Endodermal cell (in vitro differentiated cells): ENCODE results near the gene PTMA. TPM values are rescaled to one million over a fixed set of nuclear protein-coding genes. Genes with fewer than 3 reads are reported as not detected.

Experiments used
- DNase-seq: peaks from one replicate; pipeline ENCODE4 v3.0.0-alpha.2; 2017
- H3K27ac ChIP-seq: 2 replicates; pipeline ENCODE4 v1.5.1; 2013; ENCODE audit warnings: mild to moderate bottlenecking, low read depth, low read length, moderate library complexity
- H3K27me3 ChIP-seq: 2 replicates; pipeline ENCODE4 v1.6.1; 2013; ENCODE audit warnings: mild to moderate bottlenecking, low read length, moderate library complexity; ENCODE audit not compliant: insufficient read depth, control insufficient read depth, poor library complexity, severe bottlenecking
- H3K36me3 ChIP-seq: 2 replicates; pipeline ENCODE4 v1.7.0; 2013; ENCODE audit warnings: mild to moderate bottlenecking, low read length, moderate library complexity; ENCODE audit not compliant: control insufficient read depth, insufficient read depth
- H3K4me1 ChIP-seq: one replicate; pipeline ENCODE4 v1.7.0; 2013; ENCODE audit warnings: low read length; ENCODE audit not compliant: control insufficient read depth, insufficient read depth
- H3K4me3 ChIP-seq: 2 replicates; pipeline ENCODE4 v1.5.1; 2013; ENCODE audit warnings: mild to moderate bottlenecking, low read length, moderate library complexity
- H3K9ac ChIP-seq: 2 replicates; pipeline ENCODE4 v1.6.1; 2013; ENCODE audit warnings: mild to moderate bottlenecking, low read length, moderate library complexity; ENCODE audit not compliant: poor library complexity, severe bottlenecking; ENCODE audit errors: extremely low read depth
- H3K9me3 ChIP-seq: 2 replicates; pipeline ENCODE4 v1.6.1; 2013; ENCODE audit warnings: mild to moderate bottlenecking, low read length, moderate library complexity; ENCODE audit not compliant: control insufficient read depth
- H3K27ac Mint-ChIP-seq: 2 replicates; pipeline ENCODE4 v1.8.0; 2020; ENCODE audit warnings: mixed read lengths
- H3K27me3 Mint-ChIP-seq: 2 replicates; pipeline ENCODE4 v1.8.0; 2021; ENCODE audit warnings: mild to moderate bottlenecking, mixed read lengths; ENCODE audit not compliant: insufficient read depth
- H3K36me3 Mint-ChIP-seq: 2 replicates; pipeline ENCODE4 v1.8.0; 2020; ENCODE audit warnings: low read depth, mixed read lengths
- H3K4me1 Mint-ChIP-seq: 2 replicates; pipeline ENCODE4 v1.8.0; 2020; ENCODE audit warnings: mixed read lengths
- H3K4me3 Mint-ChIP-seq: 2 replicates; pipeline ENCODE4 v1.8.0; 2020; ENCODE audit warnings: mild to moderate bottlenecking, moderate library complexity, mixed read lengths
- H3K9me3 Mint-ChIP-seq: 2 replicates; pipeline ENCODE4 v1.8.0; 2020; ENCODE audit warnings: mild to moderate bottlenecking, mixed read lengths
- WGBS, 2 experiments: methylation state at CpG; one replicate each; pipeline versions ENCODE4 v1.1.5 to v1.1.7; 2013; ENCODE audit warnings: missing lambda C conversion rate in 2 of 2, mixed read lengths in 1 of 2; ENCODE audit not compliant: insufficient coverage in 1 of 2, insufficient read length in 1 of 2; 5-methylcytosine and 5-hydroxymethylcytosine counted together
- total RNA-seq, 2 donors: library from RNA; stranded (reverse); fragmentation: NEBNext Ultra II Directional in 1 of 2; extraction: Animal tissue kit (Norgen Biotek cat#: 25700) in 1 of 2; gene quantifications; 2 replicates in 1 of 2; 3 replicates in 1 of 2; pipeline ENCODE4 v1.2.1, GENCODE V29; 2021
- TF ChIP-seq, protein P1 (sequence below): fragments of 200-600 bp; sonication (generic); conservative IDR thresholded peaks from 2 replicates; pipeline ENCODE4 v1.5.0; 2021; ENCODE audit warnings: antibody characterized with exemption, mild to moderate bottlenecking

The PTMA gene
- total RNA-seq, 2 donors from 2014 or later: 1,233 to 1,450 TPM

DNA sequence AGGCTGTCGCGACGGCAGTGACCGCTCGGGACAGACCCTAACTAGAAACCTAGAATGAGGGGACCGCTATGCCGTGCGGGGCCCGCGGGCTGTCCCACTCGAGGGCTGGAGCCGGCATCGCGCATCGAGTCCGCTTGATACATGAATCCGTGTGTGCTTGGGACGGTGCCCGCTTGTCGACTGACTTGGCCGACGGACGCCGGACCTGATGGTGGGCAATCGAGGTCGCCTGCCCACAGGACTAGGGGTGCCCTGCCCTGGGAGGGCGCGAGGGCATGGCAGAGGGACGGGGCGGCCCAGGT, 749 bp upstream of the PTMA start:
- H3K9me3 ChIP-seq: no peaks in the 10 kb centered on the region
- peak; percentile 85 for DNase-seq
- TF ChIP-seq, protein P1, sequence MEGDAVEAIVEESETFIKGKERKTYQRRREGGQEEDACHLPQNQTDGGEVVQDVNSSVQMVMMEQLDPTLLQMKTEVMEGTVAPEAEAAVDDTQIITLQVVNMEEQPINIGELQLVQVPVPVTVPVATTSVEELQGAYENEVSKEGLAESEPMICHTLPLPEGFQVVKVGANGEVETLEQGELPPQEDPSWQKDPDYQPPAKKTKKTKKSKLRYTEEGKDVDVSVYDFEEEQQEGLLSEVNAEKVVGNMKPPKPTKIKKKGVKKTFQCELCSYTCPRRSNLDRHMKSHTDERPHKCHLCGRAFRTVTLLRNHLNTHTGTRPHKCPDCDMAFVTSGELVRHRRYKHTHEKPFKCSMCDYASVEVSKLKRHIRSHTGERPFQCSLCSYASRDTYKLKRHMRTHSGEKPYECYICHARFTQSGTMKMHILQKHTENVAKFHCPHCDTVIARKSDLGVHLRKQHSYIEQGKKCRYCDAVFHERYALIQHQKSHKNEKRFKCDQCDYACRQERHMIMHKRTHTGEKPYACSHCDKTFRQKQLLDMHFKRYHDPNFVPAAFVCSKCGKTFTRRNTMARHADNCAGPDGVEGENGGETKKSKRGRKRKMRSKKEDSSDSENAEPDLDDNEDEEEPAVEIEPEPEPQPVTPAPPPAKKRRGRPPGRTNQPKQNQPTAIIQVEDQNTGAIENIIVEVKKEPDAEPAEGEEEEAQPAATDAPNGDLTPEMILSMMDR: no peak
- peak overlapping the region; percentile 97 for H3K4me3 ChIP-seq
- Mint-ChIP-seq H3K27me3 (no peaks in the 10 kb centered on the region), H3K4me1 (peaks cover 15% of the 10 kb centered on the region), H3K4me3 (peak overlapping the region; percentile 97), H3K27ac (peak overlapping the region; percentile 100), H3K36me3 (peaks cover 30% of the 10 kb centered on the region), H3K9me3 (peaks cover 1% of the 10 kb centered on the region)
- H3K27ac ChIP-seq: peak overlapping the region; percentile 99
- WGBS, 2 experiments: 0 to 5% methylated on average over 8 to 30 of the region's 30 CpGs
- H3K36me3 ChIP-seq: peaks cover 21% of the 10 kb centered on the region
- H3K27me3 ChIP-seq: no peaks in the 10 kb centered on the region
- peak overlapping the region; percentile 99 for H3K9ac ChIP-seq
- no peaks in the 10 kb centered on the region for H3K4me1 ChIP-seq

DNA sequence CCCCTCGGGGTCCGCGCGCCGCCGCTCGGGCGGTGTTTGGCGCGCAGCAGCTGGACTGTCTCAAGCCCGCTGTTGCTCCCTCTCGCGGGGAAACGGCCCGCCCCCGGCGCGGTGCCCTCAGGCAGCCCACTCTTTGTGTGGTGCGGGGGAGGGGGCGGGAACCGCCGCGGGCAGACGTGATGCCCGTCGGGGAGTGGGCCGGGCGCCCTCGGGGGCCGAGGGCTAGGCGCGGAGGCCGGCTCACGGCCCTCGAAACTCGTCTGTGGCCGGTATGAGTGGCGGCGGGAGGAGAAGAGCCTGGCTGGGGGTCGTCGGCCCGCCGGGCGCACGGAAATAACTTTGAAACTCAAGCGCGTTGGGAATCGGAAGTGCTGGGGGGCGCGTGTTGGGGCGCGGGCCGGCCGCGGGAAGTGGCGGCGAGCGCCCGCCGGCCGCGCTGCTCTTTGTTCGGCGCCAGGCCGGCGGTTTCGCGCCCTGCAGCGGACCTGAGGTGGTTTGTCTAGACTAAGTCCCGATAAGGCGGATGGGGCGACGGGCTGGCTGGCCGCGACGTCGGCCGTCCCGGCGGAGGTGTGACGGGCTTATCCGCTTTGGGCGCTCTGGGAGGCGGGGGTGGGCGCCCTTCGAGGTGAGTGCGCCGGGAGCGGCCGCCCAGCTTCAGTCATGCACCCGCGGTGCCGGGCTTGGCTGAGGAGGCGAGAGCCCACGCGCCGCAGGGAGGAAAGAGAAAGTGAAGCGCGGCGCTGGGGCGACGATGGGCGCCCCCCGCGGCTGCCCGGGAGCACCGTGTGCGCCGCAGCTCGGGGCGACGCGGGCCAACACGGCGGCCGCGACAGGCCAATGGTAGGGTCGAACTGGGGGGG, 679 bp downstream of the PTMA start:
- H3K9me3 ChIP-seq: no peaks in the 10 kb centered on the region
- H3K36me3 ChIP-seq: peaks cover 30% of the 10 kb centered on the region
- DNase-seq: peak; percentile 61
- H3K9ac ChIP-seq: peak overlapping the region; percentile 99
- no peaks in the 10 kb centered on the region for H3K27me3 ChIP-seq
- TF ChIP-seq, protein P1: no peak
- Mint-ChIP-seq H3K4me3 (peak overlapping the region; percentile 97), H3K36me3 (peaks cover 35% of the 10 kb centered on the region), H3K9me3 (peaks cover 1% of the 10 kb centered on the region), H3K4me1 (peaks cover 21% of the 10 kb centered on the region), H3K27ac (peak overlapping the region; percentile 100), H3K27me3 (no peaks in the 10 kb centered on the region)
- WGBS, 2 experiments: 0% methylated on average over 45 to 118 of the region's 118 CpGs
- H3K27ac ChIP-seq: peak overlapping the region; percentile 97
- peak overlapping the region; percentile 95 for H3K4me3 ChIP-seq
- H3K4me1 ChIP-seq: no peaks in the 10 kb centered on the region

DNA sequence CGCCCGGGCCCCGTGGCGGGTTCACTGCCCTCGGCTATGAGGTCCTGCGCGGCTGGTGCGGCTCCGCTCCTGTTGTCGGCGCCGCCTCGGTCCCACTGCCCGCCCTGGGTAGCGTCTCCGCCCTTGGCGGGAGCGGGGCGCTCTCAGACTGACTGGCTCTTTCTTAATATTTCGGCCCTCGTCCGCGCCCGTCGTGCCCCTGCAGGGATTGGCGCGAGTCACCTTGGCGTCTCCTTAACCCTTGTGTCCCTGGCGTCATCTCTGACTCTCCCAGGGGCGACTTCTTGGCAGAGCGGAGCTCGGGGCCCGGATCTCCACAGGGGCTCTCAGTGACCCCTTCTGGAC, 1.3 kb downstream of the PTMA start:
- WGBS, 2 experiments: 0% methylated on average over 29 to 33 of the region's 33 CpGs
- H3K4me1 ChIP-seq: no peaks in the 10 kb centered on the region
- peaks cover 32% of the 10 kb centered on the region for H3K36me3 Mint-ChIP-seq

More for the DNA sequence above, 1.3 kb downstream of the PTMA start:
- Mint-ChIP-seq H3K4me3 (peak overlapping the region; percentile 97), H3K4me1 (peaks cover 21% of the 10 kb centered on the region), H3K27me3 (no peaks in the 10 kb centered on the region), H3K9me3 (peaks cover 1% of the 10 kb centered on the region), H3K27ac (peak overlapping the region; percentile 96)
- Histone ChIP-seq H3K27ac (peak overlapping the region; percentile 97), H3K4me3 (peak overlapping the region; percentile 95), H3K27me3 (no peaks in the 10 kb centered on the region), H3K9me3 (no peaks in the 10 kb centered on the region), H3K9ac (peak overlapping the region; percentile 99), H3K36me3 (peaks cover 32% of the 10 kb centered on the region)
- TF ChIP-seq, protein P1: no peak
- DNase-seq: no peak
